ENCODE data around the gene NDRG4.

The NDRG4 gene

DNA sequence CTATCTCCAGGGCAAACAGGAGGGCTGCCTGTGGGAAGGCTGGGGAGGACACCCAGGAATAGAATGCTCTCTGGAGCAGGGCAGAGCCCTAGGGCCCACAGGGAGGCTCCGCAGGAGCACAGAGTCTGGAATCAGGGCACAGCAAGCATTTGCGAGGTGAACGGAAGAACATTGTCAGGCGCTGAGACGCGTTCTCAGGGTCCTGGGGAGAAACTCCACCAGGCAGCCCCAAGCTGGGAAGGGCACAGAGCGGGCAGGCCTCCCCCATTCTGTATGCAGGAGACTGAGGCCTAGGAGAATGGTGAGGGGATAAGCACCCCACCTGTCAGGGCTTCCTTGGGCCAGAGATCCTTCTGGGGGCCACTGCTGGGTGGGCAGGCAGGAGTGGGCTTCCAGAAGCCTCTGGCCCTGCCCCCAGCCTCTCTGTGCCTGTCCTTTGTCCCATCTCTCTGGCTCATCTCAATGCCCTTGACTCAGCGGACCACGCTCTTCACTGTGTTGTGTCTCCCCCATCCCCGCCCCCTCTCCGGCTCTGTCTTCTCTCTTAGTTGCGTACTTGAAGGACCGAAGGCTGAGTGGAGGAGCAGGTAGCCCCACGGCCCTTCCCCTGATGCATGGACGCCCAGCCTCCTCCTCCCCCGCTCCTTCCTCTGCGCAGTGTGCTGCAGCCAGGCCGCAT is 10.3 kb downstream of the NDRG4 start:
- DNase-seq = no peak

DNA sequence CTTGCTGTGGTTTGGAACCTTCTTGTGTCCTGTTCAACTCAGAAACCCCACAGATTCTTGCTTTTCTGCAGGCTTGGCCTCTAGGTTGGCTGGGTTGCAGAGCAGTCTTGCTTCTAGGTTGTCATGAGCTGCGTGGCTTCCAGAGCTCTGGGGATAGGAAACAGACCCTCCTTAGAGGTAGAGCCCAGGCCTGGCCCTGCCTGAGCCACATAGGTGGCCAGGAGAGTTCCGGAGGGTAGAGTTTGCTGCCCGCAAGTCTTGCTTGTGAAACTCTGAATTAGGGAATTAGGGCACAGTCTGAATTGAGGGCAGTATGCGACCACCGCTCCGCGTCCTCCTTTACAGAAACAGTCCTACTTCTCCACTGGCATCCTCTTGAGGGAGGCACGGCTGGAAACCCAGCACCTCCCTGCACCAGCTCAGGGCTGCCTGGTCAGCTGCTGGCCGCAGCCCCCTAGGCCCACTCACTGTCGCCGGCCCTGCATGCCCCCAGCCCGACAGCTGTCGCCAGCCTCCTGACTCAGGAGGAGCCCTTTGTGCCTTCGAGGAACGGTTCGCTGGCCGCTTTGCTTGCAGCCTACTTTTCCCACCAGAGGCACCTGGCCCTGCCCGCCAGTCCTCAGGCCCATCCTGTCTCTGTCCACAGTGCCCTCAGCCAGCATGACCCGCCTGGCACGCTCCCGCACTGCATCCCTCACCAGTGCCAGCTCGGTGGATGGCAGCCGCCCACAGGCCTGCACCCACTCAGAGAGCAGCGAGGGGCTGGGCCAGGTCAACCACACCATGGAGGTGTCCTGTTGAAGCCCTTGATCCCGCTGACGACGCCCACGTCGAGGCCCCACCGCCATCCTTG is 11.1 kb downstream of the NDRG4 start:
- no peak for DNase-seq

DNA sequence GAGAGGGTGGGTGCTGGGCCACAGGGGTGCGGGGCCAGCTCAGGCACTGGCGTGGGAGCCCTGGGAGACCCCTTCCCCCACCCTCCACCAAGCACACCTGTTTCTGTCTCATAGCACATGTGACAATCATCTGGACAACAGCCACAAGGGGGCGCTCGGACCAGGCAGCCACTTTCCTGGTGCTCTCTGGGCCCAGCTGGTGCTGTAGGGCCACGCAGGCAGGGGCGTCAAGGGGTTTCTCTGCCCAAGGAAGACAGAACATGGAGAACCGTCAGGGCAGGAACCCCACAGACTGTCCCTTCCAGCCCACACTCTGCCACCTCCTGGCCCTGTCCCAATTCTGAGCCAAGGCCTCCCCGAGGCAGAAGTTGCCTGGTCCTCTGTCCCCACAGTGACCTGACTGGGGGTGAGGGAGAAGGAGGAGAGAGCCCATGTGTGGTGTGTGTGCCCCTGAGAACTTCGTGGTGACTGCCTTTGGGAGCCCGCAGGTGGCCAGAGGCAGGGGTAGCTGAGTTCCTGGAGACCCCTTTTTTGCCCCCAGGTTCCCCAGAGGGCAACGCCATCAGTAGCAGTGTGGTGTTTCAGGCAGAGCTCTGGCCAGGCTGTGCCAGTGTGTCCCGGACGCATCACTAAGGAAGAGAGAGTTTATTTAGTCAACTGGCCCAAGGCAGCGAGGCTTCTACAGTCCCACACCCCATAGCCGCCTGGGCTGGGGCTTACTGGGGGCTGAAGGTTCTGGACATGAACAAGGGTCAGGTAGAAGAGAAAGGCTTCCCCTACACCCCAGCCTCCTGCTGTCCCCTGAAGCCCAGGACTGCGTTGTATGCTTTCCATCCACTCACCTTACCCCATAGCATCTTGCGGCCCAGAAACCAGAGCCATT is 12.2 kb downstream of the NDRG4 start:
- DNase-seq = peak; percentile 40 to 52

DNA sequence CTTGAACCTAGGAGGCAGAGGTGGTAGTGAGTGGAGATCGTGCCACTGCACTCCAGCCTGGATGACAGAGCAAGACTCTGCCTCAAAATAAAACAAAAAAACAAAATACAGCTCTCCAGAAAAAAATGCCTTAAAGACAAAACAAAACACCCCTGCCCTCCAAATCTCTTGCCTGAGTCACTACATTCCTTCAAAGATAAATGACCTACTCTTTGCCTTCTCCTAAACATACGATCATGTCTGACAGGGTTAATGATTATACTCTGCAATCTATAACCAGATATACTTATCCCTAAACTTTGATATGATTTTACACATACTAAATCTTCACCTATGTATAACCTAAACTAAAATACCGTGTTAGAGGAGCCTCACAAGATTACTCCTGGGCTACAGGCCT is 13.9 kb downstream of the NDRG4 start:
- no peak for DNase-seq

DNA sequence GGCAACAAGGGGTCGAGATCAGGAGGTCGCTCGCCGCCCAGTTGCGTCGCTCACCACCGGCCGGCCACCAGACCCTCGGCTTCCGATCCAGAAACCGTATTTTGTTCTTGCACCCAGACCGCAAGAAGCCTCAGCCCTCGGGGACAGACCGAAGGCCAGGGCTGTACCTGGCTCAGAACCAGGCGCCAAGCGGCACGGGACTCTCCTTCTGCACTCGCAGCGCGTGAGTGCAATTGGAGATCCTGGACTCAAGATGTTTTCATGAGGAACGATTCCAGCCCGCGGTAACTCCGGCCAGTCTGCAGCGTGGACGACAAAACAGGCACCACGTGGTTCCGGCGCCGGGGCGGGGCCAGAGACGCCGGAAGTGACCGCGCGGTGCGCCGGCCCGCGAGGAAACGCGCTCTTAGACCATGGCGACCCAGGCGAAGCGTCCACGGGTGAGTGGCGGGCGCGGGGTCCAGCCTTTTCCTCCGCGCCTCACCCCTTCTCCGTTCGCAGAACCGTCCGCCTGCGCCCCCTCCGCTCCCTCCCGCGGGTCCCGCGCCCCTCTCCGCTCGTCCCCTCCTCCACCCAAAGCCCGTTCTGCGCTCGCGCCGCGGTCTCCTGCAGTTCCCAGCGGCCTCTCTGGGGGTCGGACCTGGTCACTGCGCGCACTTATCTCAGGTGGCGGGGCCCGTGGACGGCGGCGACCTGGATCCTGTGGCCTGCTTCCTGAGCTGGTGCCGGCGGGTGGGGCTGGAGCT is 15.4 kb downstream of the NDRG4 start, which contains the start of gene SETD6:
Gene SETD6 (plus strand): TSS at position 393 of the 746 bp plus-strand sequence. CDS start 21 bp downstream, at position 414.
- DNase-seq = peak; percentile 39 to 65

DNA sequence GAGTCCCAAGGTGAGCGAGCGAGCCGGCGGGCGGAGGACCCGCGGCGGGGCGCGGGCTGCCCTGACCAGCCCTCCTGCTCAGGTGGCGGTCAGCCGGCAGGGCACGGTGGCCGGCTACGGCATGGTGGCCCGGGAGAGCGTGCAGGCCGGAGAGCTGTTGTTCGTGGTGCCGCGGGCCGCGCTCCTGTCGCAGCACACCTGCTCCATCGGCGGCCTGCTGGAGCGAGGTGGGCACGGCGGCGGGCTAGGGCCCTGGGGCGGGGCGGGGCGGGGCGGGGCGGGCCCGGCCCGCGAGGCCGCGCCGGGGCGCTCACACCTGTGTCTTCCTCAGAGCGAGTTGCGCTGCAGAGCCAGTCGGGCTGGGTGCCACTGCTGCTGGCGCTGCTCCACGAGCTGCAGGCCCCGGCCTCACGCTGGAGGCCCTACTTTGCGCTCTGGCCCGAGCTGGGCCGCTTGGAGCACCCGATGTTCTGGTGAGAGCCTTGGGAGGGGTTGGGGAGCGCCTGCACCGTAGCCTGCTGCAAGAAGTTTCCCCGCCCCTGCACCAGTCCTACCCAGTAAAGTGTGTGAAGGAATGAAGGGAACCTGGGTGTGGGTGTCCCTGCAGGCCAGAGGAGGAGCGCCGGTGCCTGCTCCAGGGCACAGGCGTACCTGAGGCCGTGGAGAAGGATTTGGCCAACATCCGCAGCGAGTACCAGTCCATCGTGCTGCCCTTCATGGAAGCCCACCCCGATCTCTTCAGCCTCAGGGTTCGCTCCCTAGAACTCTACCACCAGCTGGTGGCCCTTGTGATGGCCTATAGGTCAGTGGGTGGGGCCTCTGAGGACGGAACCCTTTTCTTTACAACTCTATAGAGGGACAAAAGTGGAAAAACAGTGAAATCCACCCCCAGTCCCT is 16.2 kb downstream of the NDRG4 start:
- no peak for DNase-seq

DNA sequence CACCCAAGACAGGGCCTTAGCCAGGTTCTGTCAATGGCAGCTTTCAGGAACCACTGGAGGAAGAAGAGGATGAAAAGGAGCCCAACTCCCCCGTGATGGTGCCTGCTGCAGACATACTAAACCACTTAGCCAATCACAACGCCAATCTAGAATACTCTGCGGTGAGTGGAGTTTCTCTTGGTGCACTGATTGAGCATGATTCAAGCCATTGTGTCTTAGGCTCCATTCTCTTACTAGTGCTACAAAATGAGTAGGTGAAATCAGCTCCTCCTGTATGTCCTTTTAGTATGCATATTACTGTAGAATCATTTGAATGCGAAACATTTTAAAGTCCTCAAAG is 16.8 kb downstream of the NDRG4 start:
- no peak for DNase-seq

DNA sequence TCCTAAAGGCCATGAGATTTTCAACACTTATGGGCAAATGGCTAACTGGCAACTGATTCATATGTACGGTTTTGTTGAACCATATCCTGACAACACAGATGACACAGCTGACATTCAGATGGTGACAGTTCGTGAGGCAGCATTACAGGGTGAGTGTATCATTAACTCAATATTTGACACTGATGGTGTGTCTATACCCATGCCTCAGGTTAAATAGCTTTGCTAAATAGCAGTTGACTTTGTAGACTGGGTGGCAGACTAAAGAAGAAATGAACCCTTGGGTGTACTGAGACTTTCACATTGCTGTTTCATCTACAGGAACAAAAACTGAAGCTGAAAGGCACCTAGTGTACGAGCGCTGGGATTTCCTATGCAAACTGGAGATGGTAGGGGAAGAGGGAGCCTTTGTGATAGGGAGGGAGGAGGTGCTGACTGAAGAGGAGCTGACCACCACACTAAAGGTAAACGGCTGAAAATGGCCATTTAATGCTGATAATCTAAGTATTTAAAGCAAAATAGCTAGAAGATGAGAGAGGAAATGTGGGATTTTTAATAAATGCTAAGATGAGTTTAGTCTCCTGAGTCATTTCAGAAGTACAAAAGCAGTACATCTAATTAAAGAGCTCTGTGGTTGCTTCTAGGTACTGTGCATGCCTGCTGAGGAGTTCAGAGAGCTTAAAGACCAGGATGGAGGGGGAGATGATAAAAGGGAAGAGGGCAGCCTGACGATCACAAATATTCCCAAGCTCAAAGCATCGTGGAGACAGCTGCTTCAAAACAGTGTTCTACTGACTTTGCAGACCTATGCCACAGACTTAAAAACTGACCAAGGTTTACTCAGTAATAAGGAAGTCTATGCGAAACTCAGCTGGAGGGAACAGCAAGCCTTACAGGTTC is 18.4 kb downstream of the NDRG4 start:
- DNase-seq = no peak

DNA sequence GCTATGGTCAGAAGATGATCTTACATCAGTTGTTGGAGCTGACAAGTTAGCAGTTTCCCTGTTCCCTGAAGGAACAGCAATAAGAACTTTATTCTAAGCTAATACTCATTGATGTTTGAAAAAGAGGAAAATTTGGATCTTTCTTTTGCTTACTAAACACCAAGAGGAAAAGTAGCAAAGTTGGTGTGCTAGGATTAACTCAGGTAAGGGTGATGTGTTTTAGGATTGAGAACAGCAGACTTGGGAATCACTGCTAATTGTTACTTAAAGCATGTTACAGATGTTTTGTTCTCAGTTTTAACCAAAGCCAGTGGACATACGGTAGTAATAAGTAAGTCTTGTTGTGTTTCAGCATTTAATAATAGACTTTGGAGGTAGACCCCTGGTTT is 19.0 kb downstream of the NDRG4 start:
- no peak for DNase-seq

DNA sequence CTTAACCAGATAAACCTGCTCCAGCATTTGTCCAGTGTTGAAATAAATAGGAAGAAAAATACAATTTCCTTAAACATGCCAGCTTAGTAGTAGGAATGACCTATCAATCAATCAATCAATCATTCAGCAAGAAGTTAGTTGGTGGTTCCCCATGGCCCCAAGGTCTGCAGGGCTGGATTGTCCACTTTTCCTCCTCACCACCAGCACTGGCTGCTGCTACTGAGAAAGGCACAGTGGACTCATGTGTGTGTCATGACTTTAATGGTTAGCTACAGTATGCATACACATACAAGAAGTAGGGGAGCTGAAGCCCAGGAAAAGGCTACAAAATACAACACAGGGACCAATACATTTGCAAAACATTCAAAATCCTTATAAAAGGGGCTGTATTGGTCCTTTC is 19.8 kb downstream of the NDRG4 start:
- no peak for DNase-seq

DNA sequence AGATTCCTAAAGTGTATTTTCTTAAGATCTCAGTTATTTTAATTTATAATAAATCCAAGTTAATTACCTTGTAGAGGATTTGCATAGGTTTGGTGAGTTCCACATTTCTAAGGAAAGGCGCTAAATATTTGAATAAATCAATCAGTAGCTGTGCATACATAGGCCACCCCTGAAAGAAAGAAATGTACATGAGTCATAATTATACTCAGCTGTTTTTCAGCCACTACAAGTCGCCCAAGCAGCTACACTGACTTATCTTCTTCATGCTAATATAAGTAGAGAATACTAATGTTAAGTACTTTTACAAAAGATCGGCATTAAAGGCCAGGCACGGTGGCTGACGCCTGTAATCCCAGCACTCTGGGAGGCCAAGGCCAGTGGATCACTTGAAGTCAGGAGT is 30.2 kb downstream of the NDRG4 start:
- DNase-seq = no peak

DNA sequence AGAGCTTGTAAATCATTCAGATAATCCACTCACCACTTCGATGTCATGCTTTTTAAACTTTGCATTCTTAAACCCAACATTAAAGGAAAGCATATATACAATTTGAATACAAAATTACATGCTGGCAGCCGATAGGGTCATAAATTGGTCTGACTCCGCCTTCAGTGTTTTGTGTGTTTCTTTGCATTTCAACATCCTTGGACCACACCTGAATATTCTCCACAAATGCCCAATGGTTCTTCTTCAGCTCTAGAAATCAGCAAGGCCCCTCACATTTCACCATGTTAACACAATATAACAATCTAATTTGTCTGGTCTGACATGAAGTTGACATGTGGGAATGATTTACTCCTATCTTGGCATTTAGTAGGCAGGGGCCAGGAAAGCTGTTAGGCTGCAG is 32.5 kb downstream of the NDRG4 start:
- no peak for DNase-seq

DNA sequence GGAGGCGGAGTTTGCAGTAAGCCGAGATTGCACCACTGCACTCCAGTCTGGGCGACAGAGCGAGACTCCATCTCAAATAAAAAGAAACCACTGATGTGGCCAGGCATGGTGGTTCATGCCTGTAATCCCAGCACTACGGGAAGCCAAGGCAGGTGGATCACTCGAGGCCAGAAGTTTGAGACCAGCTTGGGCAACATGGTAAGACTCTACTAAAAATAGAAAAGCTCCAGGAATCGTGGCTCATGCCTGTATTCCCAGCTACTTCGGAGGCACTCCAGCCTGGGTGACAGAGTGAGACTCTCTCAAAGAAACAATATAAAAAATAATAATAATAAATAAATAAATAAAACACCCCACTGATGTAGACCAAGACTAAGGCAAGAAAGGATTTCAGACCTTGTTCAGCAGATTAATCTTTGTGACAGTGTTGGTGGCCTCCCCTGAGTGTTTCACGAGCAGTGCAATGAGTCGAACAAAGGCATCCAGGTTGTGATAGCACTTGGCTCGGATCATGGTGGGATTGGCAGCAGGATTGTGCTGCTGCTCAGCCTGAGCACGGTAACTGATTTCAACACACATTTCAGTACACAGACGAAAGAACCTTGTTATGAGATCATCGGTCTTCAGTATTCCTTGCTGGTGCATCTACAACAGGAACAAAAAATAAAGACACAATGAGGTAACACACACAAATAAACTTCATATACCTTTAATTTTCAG is 34.0 kb downstream of the NDRG4 start:
- no peak for DNase-seq

DNA sequence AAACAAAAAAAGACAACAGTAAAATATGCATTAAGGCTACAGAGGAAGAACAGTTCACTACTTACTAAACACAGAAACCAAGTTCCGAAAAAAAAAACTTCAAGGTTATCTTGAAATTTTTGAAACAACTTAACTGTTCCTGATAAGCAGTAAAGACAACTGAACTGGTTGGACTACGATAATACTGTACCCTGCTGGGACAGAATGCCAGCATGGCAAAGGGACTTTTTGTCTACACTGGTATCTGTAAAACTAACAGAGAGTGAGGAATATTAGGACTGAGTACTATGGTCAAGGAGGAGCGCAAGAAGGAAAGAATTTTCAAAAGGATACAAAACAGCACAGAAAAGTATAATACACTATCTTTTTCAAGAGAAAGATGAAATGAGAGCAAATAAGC is 35.2 kb downstream of the NDRG4 start:
- DNase-seq = no peak

DNA sequence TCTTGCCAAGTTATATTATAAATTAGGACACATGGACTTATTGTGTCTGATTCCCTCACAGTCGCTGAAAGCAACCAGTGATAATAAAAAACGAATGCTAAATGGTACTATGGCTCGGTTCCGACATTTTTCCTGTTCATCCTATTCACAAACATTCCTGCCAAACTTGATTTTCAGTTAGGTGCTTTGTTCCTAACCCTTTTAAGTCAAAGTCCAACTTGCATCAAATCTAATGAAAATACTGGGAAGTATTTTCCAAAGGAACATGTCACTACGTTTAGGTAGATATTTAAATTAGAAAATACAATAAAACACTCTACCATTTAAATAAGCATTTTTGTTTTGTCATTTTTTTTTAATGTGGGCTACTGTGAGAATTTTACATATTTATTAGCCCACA is 36.3 kb downstream of the NDRG4 start:
- no peak for DNase-seq

DNA sequence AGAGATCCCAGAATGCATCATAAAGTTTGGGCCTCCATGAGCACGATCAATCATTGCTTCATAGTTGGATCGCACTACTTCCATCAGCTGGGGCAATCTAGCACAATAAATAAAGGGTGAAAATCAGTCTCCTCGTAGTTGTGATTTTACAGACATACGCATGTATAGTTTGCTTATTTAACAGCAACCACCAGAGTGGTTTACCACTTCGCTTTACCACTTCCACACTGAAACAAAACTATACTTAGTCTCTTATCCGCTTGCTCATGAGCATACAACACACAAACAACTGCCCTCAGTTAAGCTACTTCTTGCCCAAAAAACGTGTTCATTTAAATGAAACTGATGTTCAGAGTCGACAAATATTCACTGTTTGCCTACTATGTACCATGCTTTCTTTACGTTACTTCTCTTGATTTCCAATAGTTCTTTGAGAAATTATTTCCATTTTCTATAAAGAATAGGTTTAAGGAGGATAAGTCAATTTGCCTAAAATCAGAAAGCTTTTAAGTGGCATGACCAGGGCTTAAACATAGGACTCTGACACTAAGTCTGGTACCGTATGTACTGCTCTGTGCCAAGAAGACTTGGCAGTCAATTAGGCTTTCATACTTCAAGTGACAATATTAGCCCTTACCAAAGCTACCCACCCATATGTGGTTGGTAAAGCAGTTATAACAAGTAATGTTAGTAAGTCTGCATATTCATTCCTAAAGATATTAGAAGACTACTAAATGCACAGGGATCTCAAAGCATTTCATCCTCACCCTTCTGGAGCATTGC is 37.4 kb downstream of the NDRG4 start:
- DNase-seq = no peak

DNA sequence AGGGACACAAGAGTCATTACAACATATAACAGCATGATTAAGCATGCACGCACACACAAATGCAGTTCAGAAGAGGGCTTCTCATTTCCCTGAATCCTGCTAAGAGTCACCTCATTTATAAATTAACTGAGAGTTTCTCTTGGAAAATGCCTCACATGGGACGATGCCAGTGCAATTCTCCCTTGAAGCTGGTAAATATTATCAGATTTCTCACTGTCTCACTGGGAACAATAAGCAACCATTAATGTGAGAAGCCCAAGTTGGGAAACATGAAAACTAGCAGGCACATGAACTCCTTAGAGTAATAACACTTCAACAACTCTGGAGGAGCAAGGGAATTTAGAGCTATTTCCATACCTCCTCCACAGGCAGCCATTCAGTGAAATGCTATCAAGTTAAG is 41.8 kb downstream of the NDRG4 start:
- no peak for DNase-seq

DNA sequence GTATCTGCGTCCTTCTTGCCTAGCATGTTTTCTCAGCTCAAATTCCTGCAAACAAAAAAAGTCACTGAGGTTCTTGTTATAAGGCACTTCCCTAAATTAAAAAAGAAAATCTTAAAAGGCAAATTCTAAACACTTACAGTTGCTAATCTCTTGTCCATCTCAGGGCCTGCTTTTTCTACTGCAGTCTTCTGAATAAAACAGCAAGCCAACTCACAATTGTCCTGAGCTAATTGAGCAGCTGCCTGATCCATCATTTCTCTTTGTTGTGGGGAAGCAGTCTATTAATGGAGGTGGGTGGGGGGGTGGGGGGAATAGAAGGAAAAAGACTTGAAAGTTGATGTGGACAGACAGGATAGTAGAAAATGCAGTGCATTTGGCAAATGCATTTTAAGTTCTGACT is 42.3 kb downstream of the NDRG4 start:
- no peak for DNase-seq

DNA sequence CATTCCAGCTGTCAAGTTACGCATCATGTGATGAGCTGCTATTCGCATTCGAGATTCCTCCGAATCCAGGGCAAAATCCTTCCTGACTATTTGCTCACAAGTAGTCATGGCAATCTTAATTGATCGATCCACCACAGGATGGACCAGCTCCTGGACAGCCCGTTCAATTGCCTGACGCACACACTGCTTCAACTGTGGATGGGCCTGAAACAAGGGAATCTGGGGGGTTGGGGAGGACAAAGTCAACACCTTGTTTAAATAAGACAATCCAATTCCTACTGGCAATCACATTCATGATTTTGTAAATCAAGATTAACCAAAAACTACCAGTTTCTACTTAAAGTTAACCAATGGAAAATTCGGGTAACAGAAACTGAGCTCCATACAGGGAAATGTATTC is 43.7 kb downstream of the NDRG4 start:
- DNase-seq = no peak

Measured in NCI-H1930 (cell line).